CMK (cell line): Measurements from ENCODE around the gene MISP.

Experiments
- DNase-seq: peaks from one replicate; pipeline ENCODE4 v3.0.0-alpha.2; 2010; ENCODE audit warnings: low read depth

The MISP gene

GRCh38 chr19:776549-776948 lies 25.6 kb downstream of the MISP start:
- DNase-seq = no peak

GRCh38 chr19:778910-779653 lies 28.2 kb downstream of the MISP start:
- DNase-seq = no peak

- DNase-seq = no peak
Observed at GRCh38 chr19:780935-781334, 30.0 kb downstream of the MISP start.

GRCh38 chr19:781800-782184 lies 30.9 kb downstream of the MISP start:
- no peak for DNase-seq

- DNase-seq = no peak
Observed at GRCh38 chr19:782185-782877, 31.4 kb downstream of the MISP start.

- DNase-seq = no peak
Observed at GRCh38 chr19:782878-783668, 32.2 kb downstream of the MISP start.

- DNase-seq = no peak
Observed at GRCh38 chr19:784541-784940, 33.6 kb downstream of the MISP start.

- DNase-seq = no peak
Observed at GRCh38 chr19:787536-787935, 36.6 kb downstream of the MISP start.

- DNase-seq = no peak
Observed at GRCh38 chr19:788686-788982, 37.7 kb downstream of the MISP start.

GRCh38 chr19:788983-789700 lies 38.2 kb downstream of the MISP start:
- peak; percentile 70 for DNase-seq

- DNase-seq = no peak
Observed at GRCh38 chr19:789701-790060, 38.8 kb downstream of the MISP start.

- DNase-seq = no peak
Observed at GRCh38 chr19:791007-791566, 40.2 kb downstream of the MISP start.

- peak; percentile 95 for DNase-seq
Observed at GRCh38 chr19:791567-792305, 40.8 kb downstream of the MISP start.

GRCh38 chr19:792306-792885 lies 41.5 kb downstream of the MISP start:
- peak; percentile 64 for DNase-seq

GRCh38 chr19:793806-794205 lies 42.9 kb downstream of the MISP start:
- no peak for DNase-seq

- DNase-seq = no peak
Observed at GRCh38 chr19:795073-795611, 44.2 kb downstream of the MISP start.

- no peak for DNase-seq
Observed at GRCh38 chr19:795691-796581, 45.0 kb downstream of the MISP start.

GRCh38 chr19:796692-797527 lies 46.0 kb downstream of the MISP start, which contains the start of gene PTBP1:
Gene PTBP1, plus strand, starts transcription at chr19:797452. Its CDS starts 46 bp downstream, at chr19:797498.
- peak; percentile 100 for DNase-seq
